Fibroblast of lung (primary cell): ENCODE results near the gene BIVM. TPM values are rescaled to one million over a fixed set of nuclear protein-coding genes. Genes with fewer than 3 reads are reported as not detected.

ENCODE experiments used
- DNase-seq, 2 donors: peaks; one replicate each; pipeline versions ENCODE4 v3.0.0 to v3.0.0-alpha.2; 2010; ENCODE audit warnings: low read depth in 2 of 2
- H2AFZ ChIP-seq: 2 replicates; pipeline ENCODE4 v1.5.1; 2012; ENCODE audit warnings: low read length, control low read depth, inconsistent platforms
- H3K27ac ChIP-seq: 2 replicates; pipeline ENCODE4 v1.5.1; 2011; ENCODE audit warnings: low read length, control low read depth; ENCODE audit not compliant: insufficient read depth
- H3K27me3 ChIP-seq: 2 replicates; pipeline ENCODE4 v1.5.1; 2011; ENCODE audit warnings: mild to moderate bottlenecking, low read length; ENCODE audit not compliant: control insufficient read depth, insufficient read depth
- H3K36me3 ChIP-seq: 2 replicates; pipeline ENCODE4 v1.5.1; 2011; ENCODE audit warnings: low read length; ENCODE audit not compliant: control insufficient read depth, insufficient read depth
- H3K4me1 ChIP-seq: 2 replicates; pipeline ENCODE4 v1.5.1; 2011; ENCODE audit warnings: low read length; ENCODE audit not compliant: control insufficient read depth, insufficient read depth; ENCODE audit errors: extremely low read depth
- H3K4me2 ChIP-seq: 2 replicates; pipeline ENCODE4 v1.5.1; 2011; ENCODE audit warnings: low read length, control low read depth; ENCODE audit not compliant: insufficient read depth; ENCODE audit errors: extremely low read depth
- H3K4me3 ChIP-seq, 4 experiments: fragments of 200-600 bp in 1 of 4; sonication (generic) in 1 of 4; replicated peaks in 1 of 4; 2 replicates each; pipeline ENCODE4 v1.5.1; 2011 to 2016; ENCODE audit warnings: low read length in 4 of 4, low read depth in 3 of 4, mild to moderate bottlenecking in 3 of 4, control low read depth in 2 of 4, inconsistent platforms in 1 of 4, mixed read lengths in 1 of 4; ENCODE audit not compliant: insufficient read depth in 1 of 4; ENCODE audit errors: control extremely low read depth in 1 of 4
- H3K79me2 ChIP-seq: 2 replicates; pipeline ENCODE4 v1.5.1; 2012; ENCODE audit warnings: mild to moderate bottlenecking, low read length, inconsistent platforms; ENCODE audit not compliant: control insufficient read depth, insufficient read depth
- H3K9ac ChIP-seq: 2 replicates; pipeline ENCODE4 v1.5.1; 2011; ENCODE audit warnings: mild to moderate bottlenecking, low read length, control low read depth; ENCODE audit not compliant: insufficient read depth
- H3K9me3 ChIP-seq: 2 replicates; pipeline ENCODE4 v1.5.1; 2012; ENCODE audit warnings: low read depth, low read length; ENCODE audit not compliant: control insufficient read depth, insufficient read depth
- H4K20me1 ChIP-seq: 2 replicates; pipeline ENCODE4 v1.5.1; 2011; ENCODE audit warnings: low read length; ENCODE audit not compliant: control insufficient read depth, insufficient read depth; ENCODE audit errors: extremely low read depth
- EZH2 ChIP-seq: IDR thresholded peaks from 2 replicates; pipeline ENCODE4 v1.5.1; 2012; ENCODE audit warnings: low read length, control low read depth, mild to moderate bottlenecking; ENCODE audit errors: missing control alignments
- polyA plus RNA-seq, 2 donors: library from polyadenylated mRNA; depleted of rRNA in 1 of 2; stranded (reverse) in 1 of 2; unstranded in 1 of 2; fragments of >200 nt; gene quantifications; 2 replicates each; pipeline ENCODE4 v1.2.1, GENCODE V29; 2011 to 2012; ENCODE audit warnings: missing spikeins in 1 of 2
- total RNA-seq: library from RNA; depleted of rRNA; stranded (reverse); fragments of >200 nt; gene quantifications from 2 replicates; pipeline ENCODE4 v1.2.1, GENCODE V29; 2014
- TF ChIP-seq, protein P1 (sequence below), 2 donors: IDR thresholded peaks in 1 of 2; conservative IDR thresholded peaks in 1 of 2; 1 replicate in 1 of 2; 2 replicates in 1 of 2; pipeline ENCODE4 v1.5.1; 2011 to 2012; ENCODE audit warnings: low read length in 2 of 2, control low read depth in 1 of 2, inconsistent platforms in 1 of 2, low read depth in 1 of 2, mild to moderate bottlenecking in 1 of 2

The BIVM gene
- total and polyA plus RNA-seq, 2 donors (not counting 1 experiment from before 2014, with no cell fraction given): 22.3 to 22.4 TPM

DNA sequence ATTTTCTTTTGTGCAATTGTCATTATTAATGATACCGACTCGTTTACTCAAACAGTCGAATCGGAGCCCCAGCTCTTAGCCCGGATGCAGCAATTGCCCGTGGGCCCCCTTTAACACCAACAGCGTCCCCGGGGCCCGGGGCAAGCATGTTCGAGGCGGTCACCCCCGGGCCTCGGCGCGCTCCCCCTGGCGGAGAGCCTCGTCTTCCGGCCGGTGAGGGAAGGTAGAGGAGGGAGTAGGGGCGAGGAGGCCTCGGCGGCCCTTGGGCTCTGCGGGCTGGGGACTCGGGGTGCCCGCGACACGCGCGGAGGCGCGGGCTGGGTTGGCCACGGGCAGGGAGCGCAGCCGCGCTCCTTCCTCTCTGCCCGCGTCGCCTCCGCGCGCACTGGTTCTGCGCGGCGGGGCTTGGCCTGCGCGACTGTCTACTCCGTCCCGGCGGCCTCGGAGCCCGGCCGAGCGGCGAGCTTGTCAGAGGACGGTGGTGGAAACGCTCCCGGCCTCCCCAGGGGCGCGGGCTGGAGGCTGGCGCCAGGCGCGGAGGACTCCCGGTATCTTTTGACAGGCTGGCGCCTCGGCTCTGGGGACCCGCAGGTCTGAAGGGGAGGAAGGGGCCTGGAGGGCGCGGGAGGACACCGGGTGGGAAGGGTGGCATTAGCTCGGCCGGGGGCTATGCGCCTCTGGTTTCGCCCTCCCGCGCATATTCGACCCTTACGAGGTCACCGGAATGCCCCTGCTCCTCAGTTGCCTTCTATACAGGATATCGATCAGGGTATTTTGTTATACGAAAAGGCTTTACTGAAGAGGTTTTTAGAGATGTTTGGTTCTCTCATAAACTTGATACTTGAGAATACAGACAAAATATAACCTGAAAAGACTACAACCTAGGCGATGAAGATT lies 1.5 kb downstream of the BIVM start:
- Histone ChIP-seq H4K20me1 (no peaks in the 10 kb centered on the region), H3K79me2 (peaks cover 57% of the 10 kb centered on the region), H3K36me3 (no peaks in the 10 kb centered on the region), H3K4me3 (peak overlapping the region; percentile 83 to 97 (median 88)), H3K27me3 (no peaks in the 10 kb centered on the region), H2AFZ (peak overlapping the region; percentile 97), H3K27ac (peak overlapping the region; percentile 78), H3K4me2 (peak overlapping the region; percentile 92), H3K9me3 (no peaks in the 10 kb centered on the region), H3K9ac (peak overlapping the region; percentile 84), H3K4me1 (peaks cover 5% of the 10 kb centered on the region)
- TF ChIP-seq EZH2: no peak
- TF ChIP-seq, protein P1, sequence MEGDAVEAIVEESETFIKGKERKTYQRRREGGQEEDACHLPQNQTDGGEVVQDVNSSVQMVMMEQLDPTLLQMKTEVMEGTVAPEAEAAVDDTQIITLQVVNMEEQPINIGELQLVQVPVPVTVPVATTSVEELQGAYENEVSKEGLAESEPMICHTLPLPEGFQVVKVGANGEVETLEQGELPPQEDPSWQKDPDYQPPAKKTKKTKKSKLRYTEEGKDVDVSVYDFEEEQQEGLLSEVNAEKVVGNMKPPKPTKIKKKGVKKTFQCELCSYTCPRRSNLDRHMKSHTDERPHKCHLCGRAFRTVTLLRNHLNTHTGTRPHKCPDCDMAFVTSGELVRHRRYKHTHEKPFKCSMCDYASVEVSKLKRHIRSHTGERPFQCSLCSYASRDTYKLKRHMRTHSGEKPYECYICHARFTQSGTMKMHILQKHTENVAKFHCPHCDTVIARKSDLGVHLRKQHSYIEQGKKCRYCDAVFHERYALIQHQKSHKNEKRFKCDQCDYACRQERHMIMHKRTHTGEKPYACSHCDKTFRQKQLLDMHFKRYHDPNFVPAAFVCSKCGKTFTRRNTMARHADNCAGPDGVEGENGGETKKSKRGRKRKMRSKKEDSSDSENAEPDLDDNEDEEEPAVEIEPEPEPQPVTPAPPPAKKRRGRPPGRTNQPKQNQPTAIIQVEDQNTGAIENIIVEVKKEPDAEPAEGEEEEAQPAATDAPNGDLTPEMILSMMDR (conservative IDR thresholded peaks at IDR 0.05 in 1 of 2, IDR thresholded peaks at IDR 0.05 in 1 of 2; ENCODE audit: low read depth in 1 of 2, low read length in 2 of 2): peak; percentile 56 to 57
- DNase-seq: peak; percentile 78

GRCh38 chr13:102805680-102806079 lies 6.8 kb downstream of the BIVM start:
- peaks cover 57% of the 10 kb centered on the region for H3K79me2 ChIP-seq
- no peaks in the 10 kb centered on the region for H4K20me1 ChIP-seq
- H3K9me3 ChIP-seq: no peaks in the 10 kb centered on the region
- H2AFZ ChIP-seq: no peak overlapping the region
- H3K27me3 ChIP-seq: no peaks in the 10 kb centered on the region
- no peak overlapping the region for H3K4me2 ChIP-seq
- peaks cover 3% of the 10 kb centered on the region for H3K4me1 ChIP-seq
- no peak overlapping the region for H3K27ac ChIP-seq
- no peaks in the 10 kb centered on the region for H3K36me3 ChIP-seq
- H3K9ac ChIP-seq: no peak overlapping the region
- H3K4me3 ChIP-seq: no peak overlapping the region
- TF ChIP-seq, protein P1 (conservative IDR thresholded peaks at IDR 0.05 in 1 of 2, IDR thresholded peaks at IDR 0.05 in 1 of 2; ENCODE audit: low read depth in 1 of 2, low read length in 2 of 2): no peak
- no peak for DNase-seq

DNA sequence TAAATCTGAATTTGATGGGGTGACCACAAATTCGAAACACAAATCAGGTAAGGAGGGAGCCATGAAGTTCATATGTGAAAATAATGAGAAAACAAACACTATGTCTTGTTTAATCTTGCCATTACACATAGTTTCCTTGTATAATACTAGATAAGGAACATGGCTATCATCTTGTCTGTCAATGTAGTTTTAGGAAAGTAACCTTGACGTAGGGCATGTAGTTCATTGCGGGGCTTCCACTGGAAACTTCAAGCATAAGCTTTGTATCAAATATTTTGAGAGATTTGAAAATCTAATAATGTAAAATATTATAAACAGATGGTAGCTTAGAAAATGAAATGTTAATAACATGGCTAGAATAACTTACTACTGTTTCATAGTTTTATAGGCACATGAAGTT lies 8.8 kb downstream of the BIVM start:
- no peak overlapping the region for H3K4me3 ChIP-seq
- no peak overlapping the region for H3K27ac ChIP-seq
- H3K79me2 ChIP-seq: peaks cover 44% of the 10 kb centered on the region
- no peak for TF ChIP-seq EZH2
- TF ChIP-seq, protein P1 (conservative IDR thresholded peaks at IDR 0.05 in 1 of 2, IDR thresholded peaks at IDR 0.05 in 1 of 2; ENCODE audit: low read depth in 1 of 2, low read length in 2 of 2): no peak
- no peaks in the 10 kb centered on the region for H3K27me3 ChIP-seq
- no peaks in the 10 kb centered on the region for H3K36me3 ChIP-seq
- no peak overlapping the region for H2AFZ ChIP-seq
- DNase-seq: no peak
- peaks cover 2% of the 10 kb centered on the region for H3K4me1 ChIP-seq
- no peaks in the 10 kb centered on the region for H4K20me1 ChIP-seq
- H3K9me3 ChIP-seq: no peaks in the 10 kb centered on the region
- no peak overlapping the region for H3K9ac ChIP-seq
- no peak overlapping the region for H3K4me2 ChIP-seq
